Epidermal melanocyte (primary cell): ENCODE measurements around the gene MAP1S.
"Not testable (repeated sequence)": the region's sequence is repeated elsewhere in the genome, so short reads cannot be mapped to it uniquely, and the experiment has no call there.

Source experiments
- DNase-seq: peaks from one replicate; pipeline ENCODE4 v3.0.0; 2011; ENCODE audit warnings: low spot score; ENCODE audit not compliant: insufficient read length

Gene MAP1S

DNA sequence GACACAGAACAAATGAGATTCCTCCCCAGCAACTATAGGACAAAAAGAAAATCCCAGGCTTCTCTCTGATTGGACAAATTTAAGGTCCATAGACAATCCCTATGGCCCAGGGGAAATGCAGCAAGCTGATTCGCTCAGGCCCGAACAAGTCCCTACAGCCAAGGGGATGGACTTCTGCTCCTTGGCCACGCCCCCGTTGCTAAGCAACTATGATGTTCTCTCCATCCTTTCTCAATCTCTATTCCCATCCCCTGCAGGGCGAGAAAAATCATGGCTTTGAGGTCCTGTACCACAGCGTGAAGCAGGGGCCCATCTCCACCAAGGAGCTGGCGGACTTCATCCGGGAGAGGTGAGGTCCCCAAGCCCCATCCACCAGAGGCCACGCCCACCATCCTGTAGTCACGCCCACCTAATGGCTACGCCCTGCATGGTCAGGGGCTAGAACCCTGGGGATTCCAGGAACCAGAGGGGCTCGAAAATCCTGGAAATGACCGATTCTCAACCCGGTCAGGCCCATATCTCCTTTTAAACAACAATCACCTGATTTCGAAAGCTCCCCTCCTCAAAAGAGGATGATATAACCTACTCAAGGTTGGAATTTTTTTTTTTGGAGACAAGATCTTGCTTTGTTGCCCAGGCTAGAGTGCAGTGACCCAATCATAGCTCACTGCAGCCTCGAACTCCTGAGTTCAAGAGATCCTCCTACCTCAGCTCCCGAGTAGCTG is 43.4 kb downstream of the MAP1S start:
- DNase-seq = no peak

DNA sequence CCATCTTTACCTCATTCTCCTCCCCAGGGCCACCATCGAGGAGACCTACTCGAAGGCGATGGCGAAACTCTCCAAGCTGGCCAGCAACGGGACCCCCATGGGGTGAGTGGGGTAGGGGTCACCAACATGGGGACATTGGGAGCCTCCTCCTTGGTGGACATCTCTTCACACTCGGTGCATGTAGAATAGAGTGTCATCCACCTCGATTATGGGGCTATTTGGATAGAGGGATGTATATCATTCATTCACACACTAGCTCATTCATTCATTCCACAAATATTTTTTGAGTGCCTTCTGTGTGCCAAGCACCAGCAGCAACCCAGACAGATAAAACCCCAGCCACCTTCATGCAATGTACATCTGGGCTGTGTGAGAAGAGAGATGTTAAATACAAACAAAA is 45.1 kb downstream of the MAP1S start:
- no peak for DNase-seq

DNA sequence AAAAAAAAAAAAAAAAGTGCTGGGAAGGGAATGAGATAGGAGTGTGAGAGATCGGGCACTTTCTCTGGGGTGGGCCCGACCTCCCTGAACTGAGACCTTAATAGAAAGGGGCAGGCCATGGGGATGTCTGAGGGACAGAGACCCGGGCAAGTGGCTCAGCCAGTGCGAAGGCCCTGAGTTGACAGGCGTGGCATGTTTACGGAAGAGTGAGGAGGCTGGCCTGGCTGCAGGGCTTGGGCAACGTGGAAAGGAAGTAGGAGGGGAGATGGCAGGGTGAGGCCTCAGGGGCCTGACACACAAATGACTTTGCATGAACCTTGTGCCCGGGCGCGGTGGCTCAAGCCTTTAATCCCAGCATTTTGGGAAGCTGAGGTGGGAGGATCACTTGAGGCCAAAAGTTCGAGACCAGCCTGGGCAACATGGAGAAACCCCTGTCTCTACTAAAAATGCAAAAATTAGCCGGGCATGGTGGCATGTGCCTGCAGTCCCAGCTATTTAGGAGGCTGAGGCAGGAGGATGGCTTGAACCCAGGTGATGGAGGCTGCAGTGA is 45.9 kb downstream of the MAP1S start:
- DNase-seq = no peak

DNA sequence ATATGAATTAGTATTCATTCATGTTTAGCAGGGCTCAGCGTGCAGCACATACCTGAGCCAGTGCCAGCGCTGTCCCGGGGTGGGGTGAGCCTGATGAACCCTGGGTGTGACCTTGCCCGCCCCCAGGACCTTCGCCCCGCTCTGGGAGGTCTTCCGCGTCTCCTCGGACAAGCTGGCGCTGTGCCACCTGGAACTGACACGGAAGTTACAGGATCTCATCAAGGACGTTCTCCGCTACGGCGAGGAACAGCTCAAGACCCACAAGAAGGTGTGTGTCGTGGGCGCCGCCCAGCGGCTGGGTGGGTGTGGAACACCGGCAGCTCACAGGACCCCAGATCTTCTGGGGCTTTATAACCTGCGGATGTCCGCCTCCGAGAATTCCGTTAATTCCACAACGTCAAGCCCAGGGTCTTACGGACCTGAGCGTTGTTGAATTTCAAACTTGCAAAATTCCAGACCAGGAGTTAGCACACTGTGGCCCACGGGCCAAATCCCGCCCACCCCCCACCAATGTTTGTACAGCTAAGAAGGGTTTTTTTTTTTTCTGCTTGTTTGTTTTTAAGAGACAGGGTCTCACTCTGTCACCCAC is 47.4 kb downstream of the MAP1S start:
- DNase-seq = no peak

- no peak for DNase-seq
Measured at GRCh38 chr19:17767559-17767958, 48.3 kb downstream of the MAP1S start.

GRCh38 chr19:17770613-17771012 is 51.3 kb downstream of the MAP1S start:
- no peak for DNase-seq

GRCh38 chr19:17772172-17772571 is 52.9 kb downstream of the MAP1S start:
- no peak for DNase-seq

- no peak for DNase-seq
Measured at GRCh38 chr19:17775245-17775927, 56.1 kb downstream of the MAP1S start.

DNA sequence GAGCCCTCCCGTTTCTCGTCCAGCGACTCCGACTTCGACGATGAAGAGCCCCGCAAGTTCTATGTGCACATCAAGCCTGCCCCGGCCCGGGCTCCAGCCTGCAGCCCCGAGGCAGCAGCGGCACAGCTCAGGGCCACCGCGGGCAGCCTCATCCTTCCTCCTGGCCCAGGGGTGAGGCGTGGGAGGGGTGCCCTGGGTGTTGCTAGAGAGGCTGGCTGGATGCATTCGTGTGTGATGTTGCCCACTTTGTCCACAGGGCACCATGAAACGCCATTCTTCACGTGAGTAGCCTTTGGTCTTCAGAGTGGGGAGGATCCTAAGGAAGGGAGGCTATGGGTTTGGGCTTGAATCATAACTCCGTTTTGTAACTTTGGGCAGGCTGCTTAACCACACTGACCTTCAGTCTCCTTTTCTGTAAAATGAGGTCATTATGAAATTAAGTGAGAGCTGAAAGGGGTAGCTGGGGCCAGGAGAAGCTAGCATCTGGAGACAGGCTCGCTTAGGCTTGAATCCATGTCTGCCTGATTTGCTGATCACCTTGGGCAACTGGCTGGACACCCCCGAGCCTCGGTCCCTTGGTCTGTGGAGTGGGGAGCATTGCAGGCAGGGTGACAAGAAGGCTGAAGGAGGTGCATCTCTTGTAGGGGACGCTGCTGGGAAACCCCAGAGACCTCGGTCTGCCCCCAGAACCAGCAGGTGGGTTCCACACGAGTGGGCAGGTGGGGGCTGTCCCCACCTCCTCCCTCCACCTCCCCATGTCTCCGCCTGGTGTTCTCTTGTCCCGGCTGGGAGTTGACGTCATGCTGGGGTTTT is 56.9 kb downstream of the MAP1S start:
- no peak for DNase-seq

GRCh38 chr19:17777840-17778239 is 58.6 kb downstream of the MAP1S start:
- not testable (repeated sequence) for DNase-seq

DNA sequence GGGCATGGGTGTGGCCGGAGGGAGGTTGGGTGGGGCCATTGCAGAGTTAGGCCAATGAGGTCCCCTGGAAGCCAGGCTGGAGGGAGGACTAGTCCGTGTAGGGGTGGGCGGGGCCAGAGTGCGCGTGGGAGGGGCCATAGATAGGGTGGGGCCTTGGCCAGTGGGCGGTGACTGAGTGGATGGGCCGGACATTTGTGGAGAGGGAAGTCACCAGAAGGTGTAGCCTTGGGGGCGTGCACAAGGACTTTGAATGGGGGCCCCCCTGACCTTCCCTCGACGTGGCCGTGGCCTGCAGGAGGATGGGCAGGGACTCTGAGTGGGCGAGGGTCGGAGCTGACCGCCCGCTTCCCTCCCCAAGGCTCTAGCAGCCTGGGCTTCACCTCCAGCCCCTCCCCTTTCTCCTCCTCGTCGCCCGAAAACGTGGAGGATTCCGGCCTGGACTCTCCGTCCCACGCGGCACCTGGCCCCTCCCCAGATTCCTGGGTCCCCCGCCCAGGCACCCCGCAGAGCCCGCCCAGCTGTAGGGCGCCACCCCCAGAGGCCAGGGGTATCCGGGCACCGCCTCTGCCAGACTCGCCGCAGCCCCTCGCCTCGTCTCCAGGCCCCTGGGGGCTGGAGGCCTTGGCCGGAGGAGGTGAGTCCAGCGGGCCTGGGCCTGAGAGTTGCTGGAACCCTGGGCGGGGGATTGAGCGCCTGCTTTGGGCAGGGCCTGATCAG is 59.1 kb downstream of the MAP1S start:
- DNase-seq = no peak

DNA sequence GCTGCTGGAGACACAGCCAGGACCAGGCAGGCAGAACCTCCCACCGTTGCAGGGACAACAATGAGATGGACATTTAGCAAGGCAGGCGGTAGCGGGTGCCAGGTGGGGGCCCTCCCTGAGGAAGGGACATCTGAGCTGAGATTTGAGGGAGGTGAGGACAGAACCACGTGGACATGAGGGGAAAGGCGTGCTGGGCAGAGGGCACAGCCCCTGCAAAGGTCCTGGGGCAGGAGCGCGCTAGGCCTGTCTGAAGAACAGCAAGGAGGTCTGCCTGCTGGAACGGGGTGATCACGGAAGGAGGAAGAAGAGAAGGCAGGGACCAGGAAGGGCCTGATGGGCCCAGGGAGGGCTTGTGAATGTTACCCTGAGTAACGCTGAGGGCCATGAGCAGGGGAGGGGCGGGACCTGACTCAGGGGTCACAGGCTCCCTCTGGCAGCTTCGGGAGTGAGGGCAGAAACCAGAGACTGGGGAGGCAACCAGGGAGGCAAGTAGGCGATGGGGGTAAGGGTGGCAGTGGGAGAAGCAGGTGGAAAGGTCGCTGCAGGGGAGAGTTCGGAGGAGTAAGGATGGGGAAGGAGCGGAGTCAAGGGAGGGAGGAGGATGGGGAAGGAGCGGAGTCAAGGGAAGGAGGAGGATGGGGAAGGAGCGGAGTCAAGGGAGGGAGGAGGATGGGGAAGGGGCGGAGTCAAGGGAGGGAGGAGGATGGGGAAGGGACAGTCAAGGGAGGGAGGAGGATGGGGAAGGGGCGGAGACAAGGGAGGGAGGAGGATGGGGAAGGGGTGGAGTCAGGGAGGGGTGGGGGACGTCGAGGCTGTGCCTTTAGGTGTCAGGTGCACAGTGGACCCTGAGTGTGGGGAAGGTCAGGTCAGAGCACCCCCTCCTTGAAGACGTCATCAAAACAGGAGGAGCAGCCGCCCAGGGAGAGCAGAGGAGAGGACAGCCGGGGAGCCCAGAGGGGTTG is 60.0 kb downstream of the MAP1S start:
- no peak for DNase-seq

GRCh38 chr19:17780781-17781180 is 61.5 kb downstream of the MAP1S start:
- no peak for DNase-seq

- not testable (repeated sequence) for DNase-seq
Measured at GRCh38 chr19:17783721-17784120, 64.4 kb downstream of the MAP1S start.
